K562 (cell line): ENCODE results near the gene ALKBH8. TPM values are rescaled to one million over a fixed set of nuclear protein-coding genes. Genes with fewer than 3 reads are reported as not detected.

ENCODE experiments used
- ARHGAP35 ChIP-seq: fragments of 450-650 bp; IDR thresholded peaks from 2 replicates; pipeline ENCODE4 v1.6.1; 2018; ENCODE audit not compliant: partially characterized antibody
- ARID1B ChIP-seq: fragments of 450-650 bp; IDR thresholded peaks from 2 replicates; pipeline ENCODE4 v1.6.1; 2016; ENCODE audit warnings: antibody characterized with exemption, mild to moderate bottlenecking, inconsistent platforms
- ARID4B ChIP-seq: sonication (generic); formaldehyde crosslinking; IDR thresholded peaks from 2 replicates; pipeline ENCODE4 v1.8.0; 2022; ENCODE audit warnings: mild to moderate bottlenecking, missing genetic modification reagents
- CBFA2T2 ChIP-seq: fragments of 450-650 bp; conservative IDR thresholded peaks from 2 replicates; pipeline ENCODE4 v1.6.1; 2017; ENCODE audit warnings: mild to moderate bottlenecking
- E2F5 ChIP-seq: sonication (generic); formaldehyde crosslinking; IDR thresholded peaks from 2 replicates; pipeline ENCODE4 v1.8.0; 2022; ENCODE audit warnings: mild to moderate bottlenecking, missing genetic modification reagents
- EP300 ChIP-seq: IDR thresholded peaks from 2 replicates; pipeline ENCODE4 v1.6.1; 2012; ENCODE audit warnings: low read length, improper control_type of control experiment
- HINFP ChIP-seq: fragments of 450-650 bp; conservative IDR thresholded peaks from 2 replicates; pipeline ENCODE4 v1.6.1; 2016; ENCODE audit warnings: missing genetic modification characterization, low read depth, mild to moderate bottlenecking, control low read depth, missing compliant biosample characterization
- MAFG ChIP-seq: fragments of 450-650 bp; conservative IDR thresholded peaks from 2 replicates; pipeline ENCODE4 v1.6.1; 2016; ENCODE audit warnings: missing genetic modification characterization, missing compliant biosample characterization
- MCM2 ChIP-seq: fragments of 450-650 bp; IDR thresholded peaks from 2 replicates; pipeline ENCODE4 v1.6.1; 2017; ENCODE audit warnings: low read depth, mild to moderate bottlenecking
- MTA2 ChIP-seq: fragments of 450-650 bp; IDR thresholded peaks from 2 replicates; pipeline ENCODE4 v1.6.1; 2016; ENCODE audit warnings: low read depth
- NR1H2 ChIP-seq: sonication (generic); formaldehyde crosslinking; IDR thresholded peaks from 2 replicates; pipeline ENCODE4 v1.4.0; 2020; ENCODE audit warnings: mild to moderate bottlenecking, missing genetic modification reagents
- RBM14 ChIP-seq: fragments of 200-400 bp; formaldehyde crosslinking; IDR thresholded peaks from 2 replicates; pipeline ENCODE4 v1.6.1; 2018; ENCODE audit warnings: low read depth, mild to moderate bottlenecking, low read length, moderate library complexity, borderline replicate concordance; ENCODE audit not compliant: insufficient read depth
- SFPQ ChIP-seq: fragments of 200-400 bp; formaldehyde crosslinking; IDR thresholded peaks from 2 replicates; pipeline ENCODE4 v1.6.1; 2017; ENCODE audit warnings: mild to moderate bottlenecking, low read depth, low read length, moderate library complexity
- SPI1 ChIP-seq: IDR thresholded peaks from 2 replicates; pipeline ENCODE4 v1.6.1; 2011; ENCODE audit warnings: low read depth, low read length, control low read depth, borderline replicate concordance
- TARDBP ChIP-seq: fragments of 450-650 bp; IDR thresholded peaks from 2 replicates; pipeline ENCODE4 v1.6.1; 2016
- ZC3H4 ChIP-seq: sonication (generic); formaldehyde crosslinking; IDR thresholded peaks from 2 replicates; pipeline ENCODE4 v1.9.0; 2021; ENCODE audit warnings: missing genetic modification reagents, borderline replicate concordance
- ZNF347 ChIP-seq: fragments of 450-650 bp; formaldehyde crosslinking; IDR thresholded peaks from 2 replicates; pipeline ENCODE4 v1.4.0; 2020; ENCODE audit warnings: low read depth, mild to moderate bottlenecking, moderate library complexity
- polyA plus RNA-seq, 8 experiments: library from polyadenylated mRNA; depleted of rRNA in 4 of 8; stranded (reverse) in 5 of 8; unstranded in 3 of 8; fragments of >200 nt; fragmentation: Nextera tagmentation in 2 of 8; fragmentation: Illumina TruSeq in 1 of 8; extraction: Ambion mirVana in 2 of 8; extraction: Trizol in 1 of 8; gene quantifications; 2 replicates each; pipeline versions ENCODE4 v1.2.1 to v1.2.3, GENCODE V29; 2011 to 2014; ENCODE audit warnings: inconsistent platforms in 1 of 8, missing spikeins in 1 of 8
- total RNA-seq, 7 experiments: library from RNA; depleted of rRNA in 6 of 7; stranded (reverse); fragments of >200 nt in 6 of 7; fragmentation: Illumina TruSeq in 2 of 7; extraction: Trizol in 2 of 7; gene quantifications; 2 replicates each; pipeline versions ENCODE4 v1.2.1 to v1.2.3, GENCODE V29; 2011 to 2021; ENCODE audit warnings: low replicate concordance in 1 of 7

ALKBH8 gene
- total and polyA plus RNA-seq, 9 of the 15 experiments (the other 6 are each of a cell fraction or from before 2014, with no cell fraction given), result 4.3 to 14.4 (median 9.1) TPM

GRCh38 chr11:107565219-107565937 is at the start of gene ALKBH8 (continued):
- TF ChIP-seq ARID4B (CRISPR knock-in tag) (peak; percentile 98), MCM2 (no peak), ARHGAP35 (no peak), MTA2 (no peak), TARDBP (no peak), MAFG (tag) (no peak), ZNF347 (CRISPR knock-in tag) (no peak), EP300 (no peak), E2F5 (CRISPR knock-in tag) (no peak), SFPQ (no peak), RBM14 (no peak), ZC3H4 (no peak), SPI1 (peak; percentile 96), HINFP (tag) (no peak), CBFA2T2 (0 out of 2 replicates have a peak, but pooled peaks have one; percentile 2), NR1H2 (CRISPR knock-in tag) (peak; percentile 57; the same call in 1 of the 2 replicates), ARID1B (no peak)
